ENCODE measurements around the gene BRSK2.

DNA sequence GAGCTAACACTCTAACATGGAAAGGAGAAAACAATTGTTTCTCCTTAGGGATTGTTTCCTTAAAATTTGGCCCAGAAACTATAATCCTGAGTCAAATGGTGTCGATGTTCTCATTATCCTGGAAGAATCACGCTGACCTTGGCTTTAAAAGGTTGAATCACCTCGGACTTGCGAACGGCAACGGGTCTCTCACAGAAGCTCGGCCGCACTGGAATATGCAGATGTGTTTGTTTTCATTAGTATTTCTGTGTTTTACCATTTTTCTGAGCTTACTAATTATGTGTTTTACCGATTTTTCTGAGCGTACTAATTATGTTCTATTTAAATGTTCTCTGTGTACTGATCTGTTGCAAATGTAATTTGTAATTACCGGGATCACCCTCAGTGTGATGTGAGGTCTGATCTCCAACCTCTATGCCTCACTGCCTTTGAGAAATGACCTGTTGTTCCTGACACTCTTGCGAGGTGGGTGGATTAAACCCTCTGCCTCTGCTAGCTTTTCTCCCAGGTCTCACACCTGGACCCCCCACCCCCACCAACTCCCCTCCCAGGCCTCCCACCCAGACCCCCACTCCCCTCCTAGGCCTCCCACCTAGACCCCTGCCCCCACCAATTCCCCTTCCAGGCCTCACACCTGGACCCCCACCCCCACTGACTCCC, 38.3 kb upstream of the BRSK2 start:
- TF ChIP-seq, protein P1, sequence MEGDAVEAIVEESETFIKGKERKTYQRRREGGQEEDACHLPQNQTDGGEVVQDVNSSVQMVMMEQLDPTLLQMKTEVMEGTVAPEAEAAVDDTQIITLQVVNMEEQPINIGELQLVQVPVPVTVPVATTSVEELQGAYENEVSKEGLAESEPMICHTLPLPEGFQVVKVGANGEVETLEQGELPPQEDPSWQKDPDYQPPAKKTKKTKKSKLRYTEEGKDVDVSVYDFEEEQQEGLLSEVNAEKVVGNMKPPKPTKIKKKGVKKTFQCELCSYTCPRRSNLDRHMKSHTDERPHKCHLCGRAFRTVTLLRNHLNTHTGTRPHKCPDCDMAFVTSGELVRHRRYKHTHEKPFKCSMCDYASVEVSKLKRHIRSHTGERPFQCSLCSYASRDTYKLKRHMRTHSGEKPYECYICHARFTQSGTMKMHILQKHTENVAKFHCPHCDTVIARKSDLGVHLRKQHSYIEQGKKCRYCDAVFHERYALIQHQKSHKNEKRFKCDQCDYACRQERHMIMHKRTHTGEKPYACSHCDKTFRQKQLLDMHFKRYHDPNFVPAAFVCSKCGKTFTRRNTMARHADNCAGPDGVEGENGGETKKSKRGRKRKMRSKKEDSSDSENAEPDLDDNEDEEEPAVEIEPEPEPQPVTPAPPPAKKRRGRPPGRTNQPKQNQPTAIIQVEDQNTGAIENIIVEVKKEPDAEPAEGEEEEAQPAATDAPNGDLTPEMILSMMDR (IDR thresholded peaks at IDR 0.05; ENCODE audit: low read length), result no peak
- TF ChIP-seq EZH2phosphoT487 (IDR thresholded peaks at IDR 0.05; ENCODE audit: low read length), result no peak
- TF ChIP-seq EZH2 (optimal IDR thresholded peaks at IDR 0.05; ENCODE audit: low read depth, low read length), result no peak
